WTC11 (cell line): ENCODE data around the gene DNALI1. TPM values are rescaled to one million over a fixed set of nuclear protein-coding genes. Genes with fewer than 3 reads are reported as not detected.

Source experiments
- ATAC-seq: fragments of 200-7000 bp; cut with Tn5 transposase; 2 replicates; pipeline ENCODE4 v1.10.0; 2021; ENCODE audit warnings: mild to moderate bottlenecking, moderate library complexity
- Bru-seq: library from RNA; stranded (reverse); fragments of 400-500 nt; gene quantifications from one replicate; lab custom pipeline; 2021; lab: Mats Ljungman, UMichigan
- CTCF ChIA-PET: fragments of 300-600 bp; sonication (Branson Sonifier 250); formaldehyde crosslinking; loops from one replicate; lab custom pipeline; 2021; ENCODE audit warnings: antibody characterized with exemption; lab: Charles Lee
- POLR2A ChIA-PET: fragments of 350-600 bp; sonication (Branson Sonifier 250); formaldehyde crosslinking; loops from one replicate; lab custom pipeline; 2021; ENCODE audit warnings: antibody characterized with exemption; lab: Charles Lee
- DNase-seq: peaks from one replicate; pipeline ENCODE4 v3.0.0; 2021; ENCODE audit warnings: low spot score
- H3K27ac Mint-ChIP-seq: 2 replicates; pipeline ENCODE4 v1.8.0; 2021; ENCODE audit warnings: mixed read lengths
- H3K27me3 Mint-ChIP-seq: 2 replicates; pipeline ENCODE4 v1.8.0; 2021; ENCODE audit warnings: low read depth, mild to moderate bottlenecking, moderate library complexity, mixed read lengths
- H3K36me3 Mint-ChIP-seq: 2 replicates; pipeline ENCODE4 v1.8.0; 2021; ENCODE audit warnings: mixed read lengths
- H3K4me1 Mint-ChIP-seq: 2 replicates; pipeline ENCODE4 v1.8.0; 2022; ENCODE audit warnings: mixed read lengths
- H3K4me3 Mint-ChIP-seq: 2 replicates; pipeline ENCODE4 v1.8.0; 2021; ENCODE audit warnings: mild to moderate bottlenecking, moderate library complexity, mixed read lengths
- H3K9me3 Mint-ChIP-seq: 2 replicates; pipeline ENCODE4 v1.8.0; 2021; ENCODE audit warnings: mixed read lengths
- ATF6 ChIP-seq: sonication (generic); formaldehyde crosslinking; IDR thresholded peaks from 2 replicates; pipeline ENCODE4 v1.8.1; 2023; ENCODE audit warnings: mild to moderate bottlenecking, missing genetic modification reagents
- CBFB ChIP-seq: sonication (generic); formaldehyde crosslinking; IDR thresholded peaks from 2 replicates; pipeline ENCODE4 v1.8.1; 2022; ENCODE audit warnings: mild to moderate bottlenecking, low read depth, missing genetic modification reagents
- FOXK1 ChIP-seq: sonication (generic); formaldehyde crosslinking; IDR thresholded peaks from 2 replicates; pipeline ENCODE4 v1.8.0; 2022; ENCODE audit warnings: mild to moderate bottlenecking, moderate library complexity, missing genetic modification reagents
- FOXP1 ChIP-seq: sonication (generic); formaldehyde crosslinking; IDR thresholded peaks from 2 replicates; pipeline ENCODE4 v1.8.0; 2022; ENCODE audit warnings: missing genetic modification reagents, mild to moderate bottlenecking, moderate library complexity, borderline replicate concordance
- GTF2I ChIP-seq: fragments of 250-450 bp; sonication (Bioruptor Pico); conservative IDR thresholded peaks from 2 replicates; pipeline ENCODE4 v1.4.0; 2021; ENCODE audit warnings: mild to moderate bottlenecking
- HMGA2 ChIP-seq: fragments of 250-450 bp; sonication (Bioruptor Pico); IDR thresholded peaks from 2 replicates; pipeline ENCODE4 v1.4.0; 2021; ENCODE audit warnings: mild to moderate bottlenecking, moderate library complexity
- HMGXB4 ChIP-seq: sonication (generic); formaldehyde crosslinking; IDR thresholded peaks from 2 replicates; pipeline ENCODE4 v1.8.1; 2023; ENCODE audit warnings: mild to moderate bottlenecking, moderate library complexity, missing genetic modification reagents
- KAT7 ChIP-seq: sonication (generic); formaldehyde crosslinking; IDR thresholded peaks from 2 replicates; pipeline ENCODE4 v1.8.1; 2023; ENCODE audit warnings: missing genetic modification reagents, mild to moderate bottlenecking, borderline replicate concordance
- MYBL2 ChIP-seq: sonication (generic); formaldehyde crosslinking; IDR thresholded peaks from 2 replicates; pipeline ENCODE4 v1.8.1; 2023; ENCODE audit warnings: mild to moderate bottlenecking, moderate library complexity, missing genetic modification reagents
- NFATC4 ChIP-seq: fragments of 250-450 bp; sonication (Bioruptor Pico); IDR thresholded peaks from 2 replicates; pipeline ENCODE4 v1.9.0; 2021; ENCODE audit warnings: mild to moderate bottlenecking
- NR2C2 ChIP-seq: sonication (generic); formaldehyde crosslinking; IDR thresholded peaks from 2 replicates; pipeline ENCODE4 v1.8.0; 2022; ENCODE audit warnings: mild to moderate bottlenecking, missing genetic modification reagents
- SMAD3 ChIP-seq: sonication (generic); formaldehyde crosslinking; IDR thresholded peaks from 2 replicates; pipeline ENCODE4 v1.8.0; 2022; ENCODE audit warnings: missing genetic modification reagents, mild to moderate bottlenecking, borderline replicate concordance
- SMAD4 ChIP-seq: sonication (generic); formaldehyde crosslinking; IDR thresholded peaks from 2 replicates; pipeline ENCODE4 v1.8.0; 2022; ENCODE audit warnings: mild to moderate bottlenecking, missing genetic modification reagents
- SP1 ChIP-seq: sonication (generic); formaldehyde crosslinking; conservative IDR thresholded peaks from 2 replicates; pipeline ENCODE4 v1.8.1; 2022; ENCODE audit warnings: missing genetic modification reagents
- TEAD4 ChIP-seq: sonication (generic); formaldehyde crosslinking; IDR thresholded peaks from 2 replicates; pipeline ENCODE4 v1.8.0; 2022; ENCODE audit warnings: mild to moderate bottlenecking, missing genetic modification reagents
- ZNF232 ChIP-seq: sonication (generic); formaldehyde crosslinking; IDR thresholded peaks from 2 replicates; pipeline ENCODE4 v1.8.0; 2022; ENCODE audit warnings: mild to moderate bottlenecking, missing genetic modification reagents
- ZNF281 ChIP-seq: sonication (generic); formaldehyde crosslinking; IDR thresholded peaks from 2 replicates; pipeline ENCODE4 v1.8.0; 2023; ENCODE audit warnings: mild to moderate bottlenecking, missing genetic modification reagents
- ZNF423 ChIP-seq: fragments of 250-450 bp; sonication (Bioruptor Pico); IDR thresholded peaks from 2 replicates; pipeline ENCODE4 v2.1.2; 2022; ENCODE audit warnings: mild to moderate bottlenecking, moderate library complexity
- long read RNA-seq, 3 experiments: library from RNA in 1 of 3; library from capped mRNA in 1 of 3; library from polyadenylated mRNA in 1 of 3; unstranded in 2 of 3; stranded (forward) in 1 of 3; transcript quantifications; one replicate each; pipeline ENCODE4 v2.0.0, GENCODE V29; 2021
- total RNA-seq: library from RNA; stranded (reverse); gene quantifications from 3 replicates; pipeline ENCODE4 v1.2.3, GENCODE V29; 2021
- TF ChIP-seq, protein P1 (sequence below): sonication (generic); formaldehyde crosslinking; IDR thresholded peaks from 2 replicates; pipeline ENCODE4 v1.8.0; 2022; ENCODE audit warnings: mild to moderate bottlenecking, missing genetic modification reagents
- TF ChIP-seq, protein P2 (sequence below): fragments of 250-450 bp; sonication (Bioruptor Pico); conservative IDR thresholded peaks from 2 replicates; pipeline ENCODE4 v1.9.0; 2021; ENCODE audit warnings: mild to moderate bottlenecking
- TF ChIP-seq, protein P3 (sequence below): fragments of 250-450 bp; sonication (Bioruptor Pico); IDR thresholded peaks from 2 replicates; pipeline ENCODE4 v1.9.0; 2021; ENCODE audit warnings: mild to moderate bottlenecking
- TF ChIP-seq, protein P4 (sequence below): sonication (generic); formaldehyde crosslinking; IDR thresholded peaks from 2 replicates; pipeline ENCODE4 v1.8.0; 2023; ENCODE audit warnings: missing genetic modification reagents, mild to moderate bottlenecking, borderline replicate concordance

DNALI1 gene
- total RNA-seq (10.5 to 14.6 TPM (median 13.5 TPM) in 3 replicates), Bru-seq, nascent RNA (percentile 63 among the genes with signal in this experiment)
- long read RNA-seq, experiment 1, transcript DNALI1-201 (6 exons, 2,649 nt), result major isoform, 19 of 22 reads
- long read RNA-seq, experiment 1, partial matches to known transcripts, result 0 of 22 reads
- long read RNA-seq, experiment 1, other reads (novel, unspliced or antisense), result 1 of 22 reads
- long read RNA-seq, experiment 2, transcript DNALI1-201 (6 exons, 2,649 nt), result major isoform, 7 of 16 reads
- long read RNA-seq, experiment 2, partial matches to known transcripts, result 3 of 16 reads
- long read RNA-seq, experiment 2, other reads (novel, unspliced or antisense), result 5 of 16 reads
- long read RNA-seq, experiment 3, transcript DNALI1-201 (6 exons, 2,649 nt), result major isoform, 21 of 23 reads
- long read RNA-seq, experiment 3, partial matches to known transcripts, result 0 of 23 reads
- long read RNA-seq, experiment 3, other reads (novel, unspliced or antisense), result 2 of 23 reads

DNA sequence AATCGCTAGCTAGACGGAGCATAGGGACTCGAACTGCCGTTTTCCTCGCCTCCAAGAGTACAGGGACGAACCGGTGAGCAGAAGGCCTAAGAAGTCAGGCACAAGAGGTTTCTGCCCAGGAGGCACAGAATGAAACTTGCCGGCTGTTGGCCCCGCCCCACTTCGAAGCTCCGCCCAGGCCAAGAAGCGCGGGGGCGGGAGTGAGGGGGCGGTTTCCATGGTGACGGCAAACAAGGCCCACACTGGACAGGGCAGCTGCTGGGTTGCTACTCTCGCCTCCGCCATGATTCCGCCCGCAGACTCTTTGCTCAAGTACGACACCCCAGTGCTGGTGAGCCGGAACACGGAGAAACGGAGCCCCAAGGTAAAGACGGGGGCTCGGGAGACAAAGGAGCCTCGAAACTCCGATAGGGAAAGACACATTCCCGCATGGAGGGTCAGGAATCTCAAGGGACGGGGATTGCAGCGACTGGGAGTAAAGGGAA lies at the start of gene DNALI1:
DNALI1 (plus strand) TSS at position 229 of the 485 bp plus-strand sequence; CDS start at position 284, 55 bp downstream.
- Mint-ChIP-seq H3K9me3 (peaks cover 9% of the 10 kb centered on the region; the same call in 1 of the 2 replicates), H3K4me1 (peaks cover 27% of the 10 kb centered on the region), H3K27me3 (no peaks in the 10 kb centered on the region; the same call in 1 of the 2 replicates), H3K4me3 (peak within 1 kb of the TSS; percentile 85), H3K27ac (peak within 1 kb of the TSS; percentile 89), H3K36me3 (peaks cover 8% of the 10 kb centered on the region)
- ATAC-seq, result peak; percentile 93
- DNase-seq, result peak; percentile 96
- ChIA-PET POLR2A (interaction anchor here (0.6 to 1.0 kb wide), 3 partner anchors 22 to 61 kb away, joined by 3 to 5 read pairs (median 3); partner anchors contain the start of gene MEAF6), CTCF (interaction anchor here (0.9 to 1.8 kb wide), 6 partner anchors 42 to 303 kb away, joined by 3 to 7 read pairs (median 4); partner anchors contain the start of genes CDCA8 and MEAF6)
- TF ChIP-seq TEAD4 (CRISPR knock-in tag) (no peak), FOXK1 (CRISPR knock-in tag) (no peak), ZNF232 (CRISPR knock-in tag) (no peak), ZNF281 (CRISPR knock-in tag) (no peak), KAT7 (CRISPR knock-in tag) (no peak), GTF2I (CRISPR knock-in tag) (no peak), HMGXB4 (no peak), ZNF423 (CRISPR knock-in tag) (no peak), SP1 (CRISPR knock-in tag) (peak; percentile 69), MYBL2 (CRISPR knock-in tag) (no peak), CBFB (CRISPR knock-in tag) (no peak), NFATC4 (no peak), SMAD4 (no peak), SMAD3 (no peak), HMGA2 (CRISPR knock-in tag) (no peak), FOXP1 (CRISPR knock-in tag) (0 out of 2 replicates have a peak, but pooled peaks have one; percentile 25), ATF6 (no peak), NR2C2 (no peak)
- TF ChIP-seq, protein P1, sequence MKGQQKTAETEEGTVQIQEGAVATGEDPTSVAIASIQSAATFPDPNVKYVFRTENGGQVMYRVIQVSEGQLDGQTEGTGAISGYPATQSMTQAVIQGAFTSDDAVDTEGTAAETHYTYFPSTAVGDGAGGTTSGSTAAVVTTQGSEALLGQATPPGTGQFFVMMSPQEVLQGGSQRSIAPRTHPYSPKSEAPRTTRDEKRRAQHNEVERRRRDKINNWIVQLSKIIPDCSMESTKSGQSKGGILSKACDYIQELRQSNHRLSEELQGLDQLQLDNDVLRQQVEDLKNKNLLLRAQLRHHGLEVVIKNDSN (CRISPR knock-in tag), result no peak
- TF ChIP-seq, protein P2, sequence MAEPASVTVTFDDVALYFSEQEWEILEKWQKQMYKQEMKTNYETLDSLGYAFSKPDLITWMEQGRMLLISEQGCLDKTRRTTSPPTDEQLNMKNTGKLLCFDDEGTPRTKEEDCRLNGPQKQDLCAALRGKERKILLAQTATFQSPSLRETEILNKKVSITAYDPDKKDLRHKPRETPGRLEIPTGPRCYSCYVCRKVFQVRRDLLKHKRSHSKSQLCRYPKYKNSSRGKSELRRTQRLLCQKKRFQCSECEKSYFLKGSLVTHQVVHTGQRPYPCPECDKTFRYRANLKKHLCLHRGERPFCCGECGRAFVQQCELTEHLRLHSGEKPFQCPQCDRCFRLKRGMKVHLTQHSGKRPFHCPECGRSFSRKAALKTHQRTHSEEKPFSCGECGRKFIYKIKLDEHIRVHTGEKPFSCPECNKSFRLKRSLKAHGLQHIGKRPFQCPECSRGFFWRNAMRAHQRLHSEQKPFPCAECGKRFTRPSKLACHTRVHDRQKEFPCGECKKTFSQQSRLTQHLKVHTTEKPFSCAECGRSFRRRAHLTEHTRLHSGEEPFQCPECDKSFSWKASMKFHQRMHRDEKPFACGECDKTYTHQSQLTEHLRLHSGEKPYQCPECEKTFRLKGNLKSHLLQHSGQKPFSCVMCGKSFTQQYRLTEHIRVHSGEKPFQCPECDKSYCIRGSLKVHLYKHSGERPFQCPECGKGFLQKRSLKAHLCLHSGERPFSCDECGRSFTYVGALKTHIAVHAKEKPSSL (CRISPR knock-in tag), result no peak
- TF ChIP-seq, protein P3, sequence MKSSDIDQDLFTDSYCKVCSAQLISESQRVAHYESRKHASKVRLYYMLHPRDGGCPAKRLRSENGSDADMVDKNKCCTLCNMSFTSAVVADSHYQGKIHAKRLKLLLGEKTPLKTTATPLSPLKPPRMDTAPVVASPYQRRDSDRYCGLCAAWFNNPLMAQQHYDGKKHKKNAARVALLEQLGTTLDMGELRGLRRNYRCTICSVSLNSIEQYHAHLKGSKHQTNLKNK (CRISPR knock-in tag), result no peak
- TF ChIP-seq, protein P4, sequence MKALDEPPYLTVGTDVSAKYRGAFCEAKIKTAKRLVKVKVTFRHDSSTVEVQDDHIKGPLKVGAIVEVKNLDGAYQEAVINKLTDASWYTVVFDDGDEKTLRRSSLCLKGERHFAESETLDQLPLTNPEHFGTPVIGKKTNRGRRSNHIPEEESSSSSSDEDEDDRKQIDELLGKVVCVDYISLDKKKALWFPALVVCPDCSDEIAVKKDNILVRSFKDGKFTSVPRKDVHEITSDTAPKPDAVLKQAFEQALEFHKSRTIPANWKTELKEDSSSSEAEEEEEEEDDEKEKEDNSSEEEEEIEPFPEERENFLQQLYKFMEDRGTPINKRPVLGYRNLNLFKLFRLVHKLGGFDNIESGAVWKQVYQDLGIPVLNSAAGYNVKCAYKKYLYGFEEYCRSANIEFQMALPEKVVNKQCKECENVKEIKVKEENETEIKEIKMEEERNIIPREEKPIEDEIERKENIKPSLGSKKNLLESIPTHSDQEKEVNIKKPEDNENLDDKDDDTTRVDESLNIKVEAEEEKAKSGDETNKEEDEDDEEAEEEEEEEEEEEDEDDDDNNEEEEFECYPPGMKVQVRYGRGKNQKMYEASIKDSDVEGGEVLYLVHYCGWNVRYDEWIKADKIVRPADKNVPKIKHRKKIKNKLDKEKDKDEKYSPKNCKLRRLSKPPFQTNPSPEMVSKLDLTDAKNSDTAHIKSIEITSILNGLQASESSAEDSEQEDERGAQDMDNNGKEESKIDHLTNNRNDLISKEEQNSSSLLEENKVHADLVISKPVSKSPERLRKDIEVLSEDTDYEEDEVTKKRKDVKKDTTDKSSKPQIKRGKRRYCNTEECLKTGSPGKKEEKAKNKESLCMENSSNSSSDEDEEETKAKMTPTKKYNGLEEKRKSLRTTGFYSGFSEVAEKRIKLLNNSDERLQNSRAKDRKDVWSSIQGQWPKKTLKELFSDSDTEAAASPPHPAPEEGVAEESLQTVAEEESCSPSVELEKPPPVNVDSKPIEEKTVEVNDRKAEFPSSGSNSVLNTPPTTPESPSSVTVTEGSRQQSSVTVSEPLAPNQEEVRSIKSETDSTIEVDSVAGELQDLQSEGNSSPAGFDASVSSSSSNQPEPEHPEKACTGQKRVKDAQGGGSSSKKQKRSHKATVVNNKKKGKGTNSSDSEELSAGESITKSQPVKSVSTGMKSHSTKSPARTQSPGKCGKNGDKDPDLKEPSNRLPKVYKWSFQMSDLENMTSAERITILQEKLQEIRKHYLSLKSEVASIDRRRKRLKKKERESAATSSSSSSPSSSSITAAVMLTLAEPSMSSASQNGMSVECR (CRISPR knock-in tag), result 0 out of 2 replicates have a peak, but pooled peaks have one; percentile 28
